Measurements from ENCODE around the gene TRPM1. TPM values are rescaled to one million over a fixed set of nuclear protein-coding genes. Genes with fewer than 3 reads are reported as not detected.

Gene TRPM1
- polyA plus RNA-seq, 3 donors: 0.03 to 0.04 TPM; not detected in 1

- Histone ChIP-seq H3K9ac (ENCODE audit: insufficient read depth, low read length, poor library complexity, severe bottlenecking) (no peak overlapping the region), H3K4me3 (replicated peaks in 1 of 3; ENCODE audit: low read depth in 2 of 3, low read length in 3 of 3) (no peak overlapping the region), H3K27me3 (ENCODE audit: control insufficient read depth in 2 of 2, insufficient read depth in 2 of 2, low read length in 2 of 2) (no peaks in the 10 kb centered on the region), H3K79me2 (ENCODE audit: insufficient read depth, low read length) (peaks cover 3% of the 10 kb centered on the region), H3K27ac (ENCODE audit: low read depth in 1 of 2, low read length in 2 of 2) (no peak overlapping the region), H3K9me3 (replicated peaks in 1 of 2; ENCODE audit: control insufficient read depth in 1 of 2, insufficient read depth in 1 of 2, low read length in 2 of 2) (no peaks in the 10 kb centered on the region), H2AFZ (ENCODE audit: insufficient read depth, low read depth, low read length, poor library complexity, severe bottlenecking) (no peak overlapping the region), H3K4me1 (ENCODE audit: control insufficient read depth in 1 of 2, insufficient read depth in 2 of 2, low read length in 2 of 2) (no peaks in the 10 kb centered on the region), H3K4me2 (replicated peaks; ENCODE audit: extremely low read depth, low read length, poor library complexity, severe bottlenecking) (no peak overlapping the region), H4K20me1 (ENCODE audit: insufficient read depth, low read length) (peaks cover 99% of the 10 kb centered on the region), H3K36me3 (replicated peaks in 1 of 2; ENCODE audit: control insufficient read depth in 1 of 2, insufficient read depth in 2 of 2, low read length in 2 of 2) (peaks cover 87 to 100% of the 10 kb centered on the region in 2 donors)
- TF ChIP-seq CTCF (IDR thresholded peaks at IDR 0.05): no peak
- Mint-ChIP-seq H3K4me1 (peaks cover 3% of the 10 kb centered on the region), H3K4me3 (no peak overlapping the region), H3K27me3 (ENCODE audit: low read depth in 3 of 3) (peaks cover 0 to 1% (median 0%) of the 10 kb centered on the region in 3 donors), H3K27ac (no peak overlapping the region), H3K36me3 (peaks cover 75 to 85% of the 10 kb centered on the region in 2 donors), H3K9me3 (no peaks in the 10 kb centered on the region)
- DNase-seq: no peak
- intact Hi-C loops (cut with micrococcal nuclease): no loop called here
- WGBS (ENCODE audit: insufficient coverage): no CpG with 5 or more reads among the region's 3 CpGs
Measured at GRCh38 chr15:30963681-30964080, 137.8 kb downstream of the TRPM1 start.

GRCh38 chr15:30962659-30963058 lies 138.9 kb downstream of the TRPM1 start:
- H3K27ac Mint-ChIP-seq: peak overlapping the region in 1 of 7 donors; percentile 28

More at GRCh38 chr15:30962659-30963058, 138.9 kb downstream of the TRPM1 start:
- Histone ChIP-seq H3K4me2 (replicated peaks; ENCODE audit: extremely low read depth, low read length, poor library complexity, severe bottlenecking) (no peak overlapping the region), H3K4me3 (replicated peaks in 1 of 3; ENCODE audit: low read depth in 2 of 3, low read length in 3 of 3) (no peak overlapping the region), H3K27me3 (ENCODE audit: control insufficient read depth in 2 of 2, insufficient read depth in 2 of 2, low read length in 2 of 2) (no peaks in the 10 kb centered on the region), H4K20me1 (ENCODE audit: insufficient read depth, low read length) (peaks cover 99% of the 10 kb centered on the region), H3K27ac (ENCODE audit: low read depth in 1 of 2, low read length in 2 of 2) (no peak overlapping the region), H3K9me3 (replicated peaks in 1 of 2; ENCODE audit: control insufficient read depth in 1 of 2, insufficient read depth in 1 of 2, low read length in 2 of 2) (no peaks in the 10 kb centered on the region), H3K36me3 (replicated peaks in 1 of 2; ENCODE audit: control insufficient read depth in 1 of 2, insufficient read depth in 2 of 2, low read length in 2 of 2) (peaks cover 89 to 100% of the 10 kb centered on the region in 2 donors), H3K4me1 (ENCODE audit: control insufficient read depth in 1 of 2, insufficient read depth in 2 of 2, low read length in 2 of 2) (no peaks in the 10 kb centered on the region), H2AFZ (ENCODE audit: insufficient read depth, low read depth, low read length, poor library complexity, severe bottlenecking) (no peak overlapping the region), H3K9ac (ENCODE audit: insufficient read depth, low read length, poor library complexity, severe bottlenecking) (no peak overlapping the region), H3K79me2 (ENCODE audit: insufficient read depth, low read length) (peaks cover 3% of the 10 kb centered on the region)
- WGBS (ENCODE audit: insufficient coverage): 83% methylated on average over 2 of the region's 3 CpGs
- TF ChIP-seq CTCF (IDR thresholded peaks at IDR 0.05): no peak
- peaks cover 0 to 1% (median 0%) of the 10 kb centered on the region in 3 donors for H3K27me3 Mint-ChIP-seq (ENCODE audit: low read depth in 3 of 3)
- no peak overlapping the region for H3K4me3 Mint-ChIP-seq
- peaks cover 83 to 86% of the 10 kb centered on the region in 2 donors for H3K36me3 Mint-ChIP-seq
- intact Hi-C loops (cut with micrococcal nuclease): no loop called here
- DNase-seq: no peak
- no peaks in the 10 kb centered on the region for H3K9me3 Mint-ChIP-seq
- peaks cover 2% of the 10 kb centered on the region for H3K4me1 Mint-ChIP-seq
